GM08714 (cell line): ENCODE measurements around the gene ALOX5AP.

Source experiments
- H3K4me3 ChIP-seq: fragments of 200-500 bp; sonication (Bioruptor generic); 2 replicates; pipeline ENCODE4 v1.5.1; 2014; ENCODE audit warnings: mild to moderate bottlenecking, low read length, inconsistent platforms
- ZNF274 ChIP-seq: IDR thresholded peaks from 2 replicates; pipeline ENCODE4 v1.6.1; 2012; ENCODE audit warnings: mild to moderate bottlenecking, low read depth, low read length

The ALOX5AP gene

DNA sequence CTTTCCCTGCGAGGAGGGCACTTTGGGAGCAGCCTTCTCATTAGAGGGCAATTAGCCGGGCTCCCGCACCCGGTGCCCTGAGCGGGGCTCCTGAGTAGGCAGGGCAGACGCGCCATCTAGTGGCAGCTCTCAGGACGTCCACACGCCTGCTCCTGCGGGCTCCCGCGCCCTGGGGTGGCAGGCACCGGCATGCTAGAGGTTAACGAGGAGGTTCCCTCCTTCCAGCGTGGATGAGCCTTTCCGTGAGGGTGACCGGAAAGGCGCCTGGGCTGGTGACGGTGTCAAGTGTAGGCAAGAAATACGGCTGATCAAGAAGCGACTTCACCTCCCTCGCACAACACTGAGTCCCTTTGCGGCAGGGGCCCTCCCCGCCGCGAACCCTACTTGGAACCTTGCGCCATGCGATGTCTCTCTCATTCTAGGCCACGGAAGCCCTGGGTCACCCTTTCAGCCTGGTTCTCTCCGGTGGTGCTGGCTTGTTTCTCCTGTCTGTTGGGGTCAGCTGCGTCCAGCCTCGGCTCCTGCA is 67.7 kb downstream of the ALOX5AP start:
- TF ChIP-seq ZNF274 = no peak
- peak overlapping the region; percentile 25; the same call in 1 of the 2 replicates for H3K4me3 ChIP-seq

DNA sequence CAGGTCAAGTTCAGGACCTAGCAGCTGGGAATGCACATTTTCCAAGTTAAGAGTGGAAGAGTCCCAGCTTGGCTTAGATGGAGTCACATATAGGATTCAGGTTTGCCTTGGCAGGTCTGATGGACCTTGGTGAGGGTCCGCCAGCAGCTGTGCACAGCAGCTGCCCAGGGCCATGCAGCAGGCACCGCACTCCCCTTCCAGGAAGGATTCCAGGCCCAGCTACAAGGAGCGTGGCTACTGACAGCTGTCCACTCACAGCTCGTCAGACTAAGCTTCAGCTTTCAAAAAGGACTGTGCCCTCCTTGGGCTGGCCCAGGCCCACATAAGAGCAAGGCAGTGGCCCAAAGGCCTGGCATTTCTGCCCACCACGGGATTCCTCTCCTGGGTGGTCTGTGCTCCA is 68.4 kb downstream of the ALOX5AP start:
- TF ChIP-seq ZNF274 = no peak
- H3K4me3 ChIP-seq = no peak overlapping the region

DNA sequence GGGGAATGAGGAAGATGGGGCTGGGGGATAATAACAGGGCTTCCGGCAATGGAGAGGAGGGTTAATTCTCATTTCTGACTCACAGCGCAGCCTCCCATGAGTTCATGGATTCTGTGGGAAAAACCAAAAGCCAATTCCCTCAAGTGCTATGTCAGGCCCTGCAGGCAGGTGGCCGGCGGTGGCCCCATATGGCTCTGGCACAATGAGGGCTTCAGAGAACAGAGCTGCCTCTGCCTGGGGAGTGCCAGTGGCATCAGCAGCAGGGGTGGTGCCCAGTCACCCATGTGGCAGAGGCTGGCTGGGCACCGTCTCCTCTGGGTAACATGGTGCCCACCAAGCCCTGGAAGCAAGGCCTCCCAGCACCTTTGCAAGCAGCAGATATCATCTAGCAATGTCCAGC is 69.1 kb downstream of the ALOX5AP start:
- no peak overlapping the region for H3K4me3 ChIP-seq
- TF ChIP-seq ZNF274 = no peak

DNA sequence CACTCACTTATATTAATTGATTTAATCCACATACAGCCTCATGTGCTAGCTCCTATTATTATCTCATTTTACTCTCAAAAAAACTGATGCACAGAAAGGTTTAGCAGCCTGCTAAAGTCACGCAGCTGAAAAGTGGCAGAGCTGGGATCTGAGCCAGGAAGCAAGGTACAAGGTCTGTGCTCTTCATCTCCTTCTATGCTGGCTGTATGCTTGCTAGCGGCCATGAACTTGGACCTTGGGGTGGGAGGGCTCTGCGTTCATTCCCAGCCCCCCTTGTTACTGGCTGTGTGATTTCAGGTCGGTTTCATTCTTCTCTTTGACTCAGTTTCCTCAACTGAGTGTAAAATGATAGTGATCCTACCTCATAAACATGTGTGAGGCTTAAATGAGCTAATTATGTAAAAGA is 69.8 kb downstream of the ALOX5AP start:
- no peak for TF ChIP-seq ZNF274
- H3K4me3 ChIP-seq = no peak overlapping the region

DNA sequence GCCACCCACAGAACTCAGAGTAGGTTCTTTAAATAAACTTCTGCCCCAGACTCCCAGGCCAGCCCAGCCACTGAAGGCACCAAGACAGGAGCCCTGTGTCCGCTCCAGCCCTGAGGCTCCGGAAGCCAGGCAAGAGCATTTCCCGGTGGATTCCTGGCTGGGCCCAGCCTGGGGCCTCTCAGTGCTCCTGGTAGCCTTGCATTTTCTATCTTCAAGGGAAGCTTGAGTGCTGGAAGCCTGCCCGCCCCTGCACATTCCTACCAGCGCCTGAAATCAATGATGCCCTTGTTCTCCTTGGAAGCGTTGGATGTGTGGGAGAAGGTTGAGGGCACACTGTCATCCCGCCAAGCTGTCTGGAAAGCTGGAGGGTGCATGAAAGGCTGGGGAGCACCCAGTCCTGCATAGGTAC is 70.3 kb downstream of the ALOX5AP start:
- TF ChIP-seq ZNF274 = no peak
- H3K4me3 ChIP-seq = no peak overlapping the region

DNA sequence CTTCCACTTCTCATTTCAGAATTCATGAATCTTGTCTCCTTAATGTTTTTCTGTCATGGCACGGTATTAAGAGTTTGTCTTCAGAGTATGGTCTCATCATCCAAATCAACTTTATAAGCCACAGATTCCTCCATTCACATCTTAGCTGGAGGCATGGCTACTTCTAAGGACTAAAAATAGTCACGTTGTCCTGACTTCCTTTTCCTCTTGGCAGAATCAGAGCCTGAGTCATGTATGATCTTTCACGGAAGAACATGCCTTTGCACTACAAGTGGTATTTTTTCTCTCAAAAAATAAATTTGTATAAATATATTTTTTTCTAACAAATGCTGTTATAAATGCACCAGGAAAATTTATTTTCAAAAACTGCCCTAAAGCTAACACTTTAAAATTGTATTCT is 71.4 kb downstream of the ALOX5AP start:
- no peak for TF ChIP-seq ZNF274
- H3K4me3 ChIP-seq = no peak overlapping the region

DNA sequence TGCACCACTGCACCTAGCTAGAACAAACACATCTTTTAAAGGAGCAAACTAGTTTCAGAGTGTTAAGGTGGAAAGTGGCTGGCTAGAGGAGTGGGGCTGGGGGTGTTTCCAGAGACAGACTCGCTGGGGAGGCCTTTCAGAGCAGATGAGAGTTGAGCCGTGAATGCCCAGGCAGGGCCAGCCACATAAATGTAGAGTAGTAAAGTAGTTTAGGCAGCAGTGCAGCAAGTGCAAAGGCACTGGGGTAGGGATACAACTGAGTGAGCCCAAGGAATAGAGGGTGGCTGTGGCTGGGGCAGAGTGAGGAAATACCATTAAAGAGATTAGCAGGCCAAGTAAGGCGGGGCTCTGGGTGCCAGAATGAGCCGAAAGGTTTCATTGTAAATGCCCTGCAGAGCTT is 72.0 kb downstream of the ALOX5AP start:
- no peak for TF ChIP-seq ZNF274
- H3K4me3 ChIP-seq = no peak overlapping the region

DNA sequence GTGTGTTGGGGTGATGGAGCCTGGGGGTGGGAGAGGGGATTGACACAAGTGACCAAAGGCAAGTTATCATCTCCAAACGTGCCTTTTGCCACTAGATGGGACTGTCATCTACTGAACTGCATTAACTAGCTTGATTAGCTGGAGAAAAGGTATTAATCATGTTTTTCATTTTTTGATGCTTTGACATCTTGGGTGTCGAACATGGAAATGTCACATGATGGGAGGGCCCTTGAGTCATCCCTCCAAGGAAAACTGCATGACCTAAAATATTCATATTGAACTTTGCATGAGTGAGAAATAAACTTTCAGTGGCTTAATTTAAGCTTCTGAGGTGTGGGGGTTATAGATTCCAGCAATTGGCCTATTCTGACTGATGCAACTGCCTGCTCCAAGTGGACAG is 73.3 kb downstream of the ALOX5AP start:
- TF ChIP-seq ZNF274 = no peak
- H3K4me3 ChIP-seq = no peak overlapping the region

DNA sequence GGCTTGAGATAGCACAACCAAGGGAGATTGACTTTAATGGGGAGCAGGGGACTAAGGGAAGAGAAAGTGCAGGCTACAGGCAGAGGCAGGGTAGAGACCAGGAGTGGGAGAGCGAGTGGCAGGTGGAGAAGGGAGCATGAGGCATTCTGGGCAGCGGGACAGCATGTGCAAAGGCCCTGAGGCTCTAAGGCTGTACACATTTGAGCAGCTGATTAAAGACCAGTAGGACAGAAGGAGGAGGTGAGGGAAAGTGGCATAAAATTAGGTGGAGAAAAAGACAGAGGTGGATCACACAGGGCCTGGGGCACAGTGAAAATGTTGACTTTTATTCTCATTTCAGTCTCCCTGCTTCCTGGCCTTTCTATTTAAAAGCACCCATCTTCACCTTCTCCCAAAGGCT is 74.4 kb downstream of the ALOX5AP start:
- H3K4me3 ChIP-seq = no peak overlapping the region
- TF ChIP-seq ZNF274 = no peak

DNA sequence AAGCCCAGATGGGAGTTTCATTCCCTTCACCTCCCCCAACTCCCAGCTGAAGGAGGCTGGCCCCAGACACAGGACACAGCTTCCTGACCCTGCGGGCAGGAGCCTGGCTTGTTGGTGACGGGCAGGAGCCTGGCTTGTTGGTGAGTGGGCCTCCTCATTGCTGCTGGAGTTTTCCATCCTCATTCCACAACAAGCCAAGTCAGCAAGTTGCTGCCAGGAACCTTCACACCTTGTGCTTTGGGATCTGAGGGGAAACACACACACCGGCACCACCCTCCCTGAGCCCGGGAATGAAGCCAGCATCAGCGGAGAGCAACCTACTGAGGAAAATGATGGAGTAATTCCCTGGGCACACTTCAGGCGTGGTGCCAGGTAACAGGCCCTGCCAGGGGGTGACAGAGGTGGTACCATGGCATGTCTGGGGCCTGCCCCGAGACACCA is 74.9 kb downstream of the ALOX5AP start:
- TF ChIP-seq ZNF274 = no peak
- no peak overlapping the region for H3K4me3 ChIP-seq

DNA sequence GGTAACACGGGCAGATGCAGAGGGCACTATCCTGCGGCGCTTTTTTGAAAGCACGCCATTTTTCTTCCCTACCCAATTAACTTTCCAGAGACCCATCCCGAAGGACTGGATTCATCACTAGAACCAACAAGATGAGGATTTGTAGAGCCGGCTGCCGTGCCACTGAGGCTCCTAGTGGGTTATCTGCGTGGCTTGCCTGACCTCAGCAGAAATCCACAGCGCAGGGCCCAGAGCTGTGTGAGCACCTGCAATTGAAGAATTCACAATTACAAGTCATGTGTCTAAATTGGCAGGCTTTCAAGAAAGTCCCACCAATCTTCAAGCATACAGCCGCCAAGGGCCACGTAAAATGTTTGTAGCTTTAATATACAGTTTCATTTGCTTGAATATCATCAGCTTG is 75.5 kb downstream of the ALOX5AP start:
- no peak for TF ChIP-seq ZNF274
- H3K4me3 ChIP-seq = no peak overlapping the region
